ENCODE measurements around the gene AFF3.

AFF3 gene

GRCh38 chr2:100143286-100143685, 896 bp upstream of the AFF3 start:
- no peak overlapping the region for H3K23ac ChIP-seq (ENCODE audit: low read length in 2 of 2)
- 91% methylated on average over 6 of the region's 6 CpGs for WGBS
- H2AFZ ChIP-seq (ENCODE audit: low read depth, low read length), result no peak overlapping the region
- H3K4me1 ChIP-seq (ENCODE audit: control insufficient read depth, insufficient read depth, low read depth, low read length), result no peaks in the 10 kb centered on the region
- no peaks in the 10 kb centered on the region for H3K9me3 ChIP-seq (ENCODE audit: control insufficient read depth, low read length)
- no peak overlapping the region for H2AK5ac ChIP-seq (ENCODE audit: low read length, severe bottlenecking)
- no peaks in the 10 kb centered on the region for H3K36me3 ChIP-seq (ENCODE audit: control insufficient read depth in 1 of 2, insufficient read depth in 2 of 2, low read depth in 1 of 2, low read length in 2 of 2)
- no peak overlapping the region for H3K4me2 ChIP-seq (ENCODE audit: low read length, poor library complexity, severe bottlenecking)
- no peak for DNase-seq
- H3K79me1 ChIP-seq (replicated peaks; ENCODE audit: low read length, poor library complexity, severe bottlenecking), result no peaks in the 10 kb centered on the region
- no peak overlapping the region for H2BK15ac ChIP-seq (ENCODE audit: low read depth, poor library complexity, severe bottlenecking)
- H4K91ac ChIP-seq (ENCODE audit: low read length), result no peak overlapping the region
- H3K27ac ChIP-seq (ENCODE audit: low read length, poor library complexity, severe bottlenecking), result no peak overlapping the region
- H3K4ac ChIP-seq (ENCODE audit: low read depth in 1 of 2, low read length in 2 of 2), result no peak overlapping the region
- H3K14ac ChIP-seq (ENCODE audit: low read length in 2 of 2), result no peak overlapping the region
- H3K9ac ChIP-seq (ENCODE audit: low read length), result no peak overlapping the region
- no peak overlapping the region for H3K4me3 ChIP-seq (ENCODE audit: insufficient read depth in 1 of 2, low read depth in 1 of 2, low read length in 2 of 2)
- H3K18ac ChIP-seq (ENCODE audit: low read depth in 1 of 2, low read length in 2 of 2), result no peak overlapping the region
- H4K8ac ChIP-seq (ENCODE audit: low read length), result no peak overlapping the region
- no peak overlapping the region for H2BK5ac ChIP-seq (ENCODE audit: low read depth, low read length, poor library complexity, severe bottlenecking)
- H2BK120ac ChIP-seq (ENCODE audit: low read depth, low read length), result no peak overlapping the region
- H3K27me3 ChIP-seq (ENCODE audit: control insufficient read depth in 1 of 2, insufficient read depth in 1 of 2, low read length in 2 of 2), result peaks cover 0 to 12% of the 10 kb centered on the region in 2 experiments
- H2BK12ac ChIP-seq (ENCODE audit: low read length in 2 of 2), result no peak overlapping the region

- Histone ChIP-seq H4K91ac (ENCODE audit: low read length) (no peak overlapping the region), H2BK12ac (ENCODE audit: low read length in 2 of 2) (no peak overlapping the region), H3K14ac (ENCODE audit: low read length in 2 of 2) (no peak overlapping the region), H3K18ac (ENCODE audit: low read depth in 1 of 2, low read length in 2 of 2) (no peak overlapping the region), H2BK15ac (ENCODE audit: low read depth, poor library complexity, severe bottlenecking) (no peak overlapping the region), H3K4me2 (ENCODE audit: low read length, poor library complexity, severe bottlenecking) (no peak overlapping the region), H3K9me3 (ENCODE audit: control insufficient read depth, low read length) (no peaks in the 10 kb centered on the region), H3K36me3 (ENCODE audit: control insufficient read depth in 1 of 2, insufficient read depth in 2 of 2, low read depth in 1 of 2, low read length in 2 of 2) (no peaks in the 10 kb centered on the region), H2AFZ (ENCODE audit: low read depth, low read length) (no peak overlapping the region), H2BK5ac (ENCODE audit: low read depth, low read length, poor library complexity, severe bottlenecking) (no peak overlapping the region), H2BK120ac (ENCODE audit: low read depth, low read length) (no peak overlapping the region), H4K8ac (ENCODE audit: low read length) (no peak overlapping the region), H3K4ac (ENCODE audit: low read depth in 1 of 2, low read length in 2 of 2) (no peak overlapping the region), H3K4me1 (ENCODE audit: control insufficient read depth, insufficient read depth, low read depth, low read length) (no peaks in the 10 kb centered on the region), H3K79me1 (replicated peaks; ENCODE audit: low read length, poor library complexity, severe bottlenecking) (no peaks in the 10 kb centered on the region), H3K27me3 (ENCODE audit: control insufficient read depth in 1 of 2, insufficient read depth in 1 of 2, low read length in 2 of 2) (peaks cover 0 to 9% of the 10 kb centered on the region in 2 experiments), H3K4me3 (ENCODE audit: insufficient read depth in 1 of 2, low read depth in 1 of 2, low read length in 2 of 2) (no peak overlapping the region), H3K9ac (ENCODE audit: low read length) (no peak overlapping the region), H2AK5ac (ENCODE audit: low read length, severe bottlenecking) (no peak overlapping the region), H3K23ac (ENCODE audit: low read length in 2 of 2) (no peak overlapping the region), H3K27ac (ENCODE audit: low read length, poor library complexity, severe bottlenecking) (no peak overlapping the region)
- DNase-seq, result no peak
- WGBS, result 98% methylated on average over 3 of the region's 3 CpGs
Observed at GRCh38 chr2:100141906-100142305, 484 bp downstream of the AFF3 start.

- Histone ChIP-seq H2AK5ac (ENCODE audit: low read length, severe bottlenecking) (no peak overlapping the region), H3K4me2 (ENCODE audit: low read length, poor library complexity, severe bottlenecking) (no peak overlapping the region), H2BK15ac (ENCODE audit: low read depth, poor library complexity, severe bottlenecking) (no peak overlapping the region), H4K8ac (ENCODE audit: low read length) (no peak overlapping the region), H2AFZ (ENCODE audit: low read depth, low read length) (no peak overlapping the region), H2BK5ac (ENCODE audit: low read depth, low read length, poor library complexity, severe bottlenecking) (no peak overlapping the region), H3K14ac (ENCODE audit: low read length in 2 of 2) (no peak overlapping the region), H3K27me3 (ENCODE audit: control insufficient read depth in 1 of 2, insufficient read depth in 1 of 2, low read length in 2 of 2) (peaks cover 0 to 9% of the 10 kb centered on the region in 2 experiments), H3K4ac (ENCODE audit: low read depth in 1 of 2, low read length in 2 of 2) (no peak overlapping the region), H3K9ac (ENCODE audit: low read length) (no peak overlapping the region), H3K9me3 (ENCODE audit: control insufficient read depth, low read length) (no peaks in the 10 kb centered on the region), H2BK120ac (ENCODE audit: low read depth, low read length) (no peak overlapping the region), H2BK12ac (ENCODE audit: low read length in 2 of 2) (no peak overlapping the region), H3K18ac (ENCODE audit: low read depth in 1 of 2, low read length in 2 of 2) (no peak overlapping the region), H3K23ac (ENCODE audit: low read length in 2 of 2) (no peak overlapping the region), H4K91ac (ENCODE audit: low read length) (no peak overlapping the region), H3K4me3 (ENCODE audit: insufficient read depth in 1 of 2, low read depth in 1 of 2, low read length in 2 of 2) (no peak overlapping the region), H3K27ac (ENCODE audit: low read length, poor library complexity, severe bottlenecking) (no peak overlapping the region), H3K79me1 (replicated peaks; ENCODE audit: low read length, poor library complexity, severe bottlenecking) (no peaks in the 10 kb centered on the region), H3K36me3 (ENCODE audit: control insufficient read depth in 1 of 2, insufficient read depth in 2 of 2, low read depth in 1 of 2, low read length in 2 of 2) (no peaks in the 10 kb centered on the region), H3K4me1 (ENCODE audit: control insufficient read depth, insufficient read depth, low read depth, low read length) (no peaks in the 10 kb centered on the region)
- no peak for DNase-seq
- 100% methylated on average over 2 of the region's 3 CpGs for WGBS
Observed at GRCh38 chr2:100140582-100140981, 1.8 kb downstream of the AFF3 start.

- H3K27me3 ChIP-seq (ENCODE audit: control insufficient read depth in 1 of 2, insufficient read depth in 1 of 2, low read length in 2 of 2), result peaks cover 0 to 5% of the 10 kb centered on the region in 2 experiments
- no peaks in the 10 kb centered on the region for H3K4me1 ChIP-seq (ENCODE audit: control insufficient read depth, insufficient read depth, low read depth, low read length)
- 97% methylated on average over 5 of the region's 5 CpGs for WGBS
- no peak overlapping the region for H3K4ac ChIP-seq (ENCODE audit: low read depth in 1 of 2, low read length in 2 of 2)
- H3K9ac ChIP-seq (ENCODE audit: low read length), result no peak overlapping the region
- no peak overlapping the region for H3K27ac ChIP-seq (ENCODE audit: low read length, poor library complexity, severe bottlenecking)
- H2BK15ac ChIP-seq (ENCODE audit: low read depth, poor library complexity, severe bottlenecking), result no peak overlapping the region
- H3K36me3 ChIP-seq (ENCODE audit: control insufficient read depth in 1 of 2, insufficient read depth in 2 of 2, low read depth in 1 of 2, low read length in 2 of 2), result no peaks in the 10 kb centered on the region
- H2BK120ac ChIP-seq (ENCODE audit: low read depth, low read length), result no peak overlapping the region
- no peak overlapping the region for H3K23ac ChIP-seq (ENCODE audit: low read length in 2 of 2)
- H3K9me3 ChIP-seq (ENCODE audit: control insufficient read depth, low read length), result no peaks in the 10 kb centered on the region
- no peak overlapping the region for H3K4me2 ChIP-seq (ENCODE audit: low read length, poor library complexity, severe bottlenecking)
- H3K4me3 ChIP-seq (ENCODE audit: insufficient read depth in 1 of 2, low read depth in 1 of 2, low read length in 2 of 2), result no peak overlapping the region
- H2BK5ac ChIP-seq (ENCODE audit: low read depth, low read length, poor library complexity, severe bottlenecking), result no peak overlapping the region
- H4K91ac ChIP-seq (ENCODE audit: low read length), result no peak overlapping the region
- no peak overlapping the region for H2BK12ac ChIP-seq (ENCODE audit: low read length in 2 of 2)
- no peak overlapping the region for H3K14ac ChIP-seq (ENCODE audit: low read length in 2 of 2)
- H4K8ac ChIP-seq (ENCODE audit: low read length), result no peak overlapping the region
- no peak overlapping the region for H2AFZ ChIP-seq (ENCODE audit: low read depth, low read length)
- DNase-seq, result no peak
- no peak overlapping the region for H3K18ac ChIP-seq (ENCODE audit: low read depth in 1 of 2, low read length in 2 of 2)
- H3K79me1 ChIP-seq (replicated peaks; ENCODE audit: low read length, poor library complexity, severe bottlenecking), result no peaks in the 10 kb centered on the region
- no peak overlapping the region for H2AK5ac ChIP-seq (ENCODE audit: low read length, severe bottlenecking)
Observed at GRCh38 chr2:100137866-100138570, 4.4 kb downstream of the AFF3 start.

All from mesenchymal stem cell (in vitro differentiated cells and primary cell).